Fibroblast of the conjunctiva (primary cell): Measurements from ENCODE around the gene CX3CL1.
"Not testable (repeated sequence)": the region's sequence is repeated elsewhere in the genome, so short reads cannot be mapped to it uniquely, and the experiment has no call there.

ENCODE experiments used
- DNase-seq: peaks from one replicate; pipeline ENCODE4 v3.0.0-alpha.2; 2010; ENCODE audit warnings: low read depth

CX3CL1 gene

DNA sequence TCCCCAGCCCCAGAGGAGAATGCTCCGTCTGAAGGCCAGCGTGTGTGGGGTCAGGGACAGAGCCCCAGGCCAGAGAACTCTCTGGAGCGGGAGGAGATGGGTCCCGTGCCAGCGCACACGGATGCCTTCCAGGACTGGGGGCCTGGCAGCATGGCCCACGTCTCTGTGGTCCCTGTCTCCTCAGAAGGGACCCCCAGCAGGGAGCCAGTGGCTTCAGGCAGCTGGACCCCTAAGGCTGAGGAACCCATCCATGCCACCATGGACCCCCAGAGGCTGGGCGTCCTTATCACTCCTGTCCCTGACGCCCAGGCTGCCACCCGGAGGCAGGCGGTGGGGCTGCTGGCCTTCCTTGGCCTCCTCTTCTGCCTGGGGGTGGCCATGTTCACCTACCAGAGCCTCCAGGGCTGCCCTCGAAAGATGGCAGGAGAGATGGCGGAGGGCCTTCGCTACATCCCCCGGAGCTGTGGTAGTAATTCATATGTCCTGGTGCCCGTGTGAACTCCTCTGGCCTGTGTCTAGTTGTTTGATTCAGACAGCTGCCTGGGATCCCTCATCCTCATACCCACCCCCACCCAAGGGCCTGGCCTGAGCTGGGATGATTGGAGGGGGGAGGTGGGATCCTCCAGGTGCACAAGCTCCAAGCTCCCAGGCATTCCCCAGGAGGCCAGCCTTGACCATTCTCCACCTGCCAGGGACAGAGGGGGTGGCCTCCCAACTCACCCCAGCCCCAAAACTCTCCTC lies 10.4 kb downstream of the CX3CL1 start:
- no peak for DNase-seq

DNA sequence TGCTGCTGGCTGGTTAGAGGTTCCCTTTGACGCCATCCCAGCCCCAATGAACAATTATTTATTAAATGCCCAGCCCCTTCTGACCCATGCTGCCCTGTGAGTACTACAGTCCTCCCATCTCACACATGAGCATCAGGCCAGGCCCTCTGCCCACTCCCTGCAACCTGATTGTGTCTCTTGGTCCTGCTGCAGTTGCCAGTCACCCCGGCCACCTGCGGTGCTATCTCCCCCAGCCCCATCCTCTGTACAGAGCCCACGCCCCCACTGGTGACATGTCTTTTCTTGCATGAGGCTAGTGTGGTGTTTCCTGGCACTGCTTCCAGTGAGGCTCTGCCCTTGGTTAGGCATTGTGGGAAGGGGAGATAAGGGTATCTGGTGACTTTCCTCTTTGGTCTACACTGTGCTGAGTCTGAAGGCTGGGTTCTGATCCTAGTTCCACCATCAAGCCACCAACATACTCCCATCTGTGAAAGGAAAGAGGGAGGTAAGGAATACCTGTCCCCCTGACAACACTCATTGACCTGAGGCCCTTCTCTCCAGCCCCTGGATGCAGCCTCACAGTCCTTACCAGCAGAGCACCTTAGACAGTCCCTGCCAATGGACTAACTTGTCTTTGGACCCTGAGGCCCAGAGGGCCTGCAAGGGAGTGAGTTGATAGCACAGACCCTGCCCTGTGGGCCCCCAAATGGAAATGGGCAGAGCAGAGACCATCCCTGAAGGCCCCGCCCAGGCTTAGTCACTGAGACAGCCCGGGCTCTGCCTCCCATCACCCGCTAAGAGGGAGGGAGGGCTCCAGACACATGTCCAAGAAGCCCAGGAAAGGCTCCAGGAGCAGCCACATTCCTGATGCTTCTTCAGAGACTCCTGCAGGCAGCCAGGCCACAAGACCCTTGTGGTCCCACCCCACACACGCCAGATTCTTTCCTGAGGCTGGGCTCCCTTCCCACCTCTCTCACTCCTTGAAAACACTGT lies 11.3 kb downstream of the CX3CL1 start:
- DNase-seq: no peak

- no peak for DNase-seq
Observed at GRCh38 chr16:57384248-57385070, 12.2 kb downstream of the CX3CL1 start.

- DNase-seq: no peak
Observed at GRCh38 chr16:57385083-57385482, 12.8 kb downstream of the CX3CL1 start.

- peak; percentile 59 for DNase-seq
Observed at GRCh38 chr16:57386381-57386951, 14.2 kb downstream of the CX3CL1 start.

- no peak for DNase-seq
Observed at GRCh38 chr16:57387598-57388354, 15.5 kb downstream of the CX3CL1 start.

DNA sequence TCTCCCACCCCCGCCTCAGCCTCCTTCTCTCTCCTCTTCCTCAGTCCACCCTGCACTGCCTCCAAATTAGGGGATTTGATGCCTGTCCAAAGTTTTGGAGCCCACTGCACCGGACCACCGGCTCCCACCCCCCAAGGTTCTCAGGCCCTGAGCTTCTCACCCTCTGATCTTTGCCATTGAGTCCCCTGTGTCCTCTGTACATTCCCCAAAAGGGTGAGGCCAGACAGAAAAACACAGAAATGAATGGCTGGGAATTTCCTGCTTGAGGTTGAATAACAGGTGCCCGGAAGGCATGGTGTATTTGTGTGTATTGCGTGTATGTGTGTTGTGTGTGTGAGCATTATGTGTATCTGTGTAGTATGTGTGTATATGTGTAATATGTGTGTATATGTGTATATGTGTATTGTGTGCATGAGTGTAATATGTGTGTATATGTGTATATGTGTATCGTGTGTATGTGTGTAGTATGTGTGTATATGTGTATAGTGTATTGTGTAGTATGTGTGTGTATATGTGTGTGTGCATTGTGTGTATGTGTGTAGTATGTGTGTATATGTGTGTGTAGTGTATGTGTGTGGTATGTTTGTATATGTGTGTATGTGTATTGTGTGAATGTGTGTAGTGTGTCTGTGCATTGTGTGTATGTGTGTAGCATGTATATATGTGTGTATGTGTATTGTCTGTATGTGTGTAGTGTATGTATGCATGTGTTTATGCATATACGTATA lies 16.2 kb downstream of the CX3CL1 start:
- DNase-seq: no peak

DNA sequence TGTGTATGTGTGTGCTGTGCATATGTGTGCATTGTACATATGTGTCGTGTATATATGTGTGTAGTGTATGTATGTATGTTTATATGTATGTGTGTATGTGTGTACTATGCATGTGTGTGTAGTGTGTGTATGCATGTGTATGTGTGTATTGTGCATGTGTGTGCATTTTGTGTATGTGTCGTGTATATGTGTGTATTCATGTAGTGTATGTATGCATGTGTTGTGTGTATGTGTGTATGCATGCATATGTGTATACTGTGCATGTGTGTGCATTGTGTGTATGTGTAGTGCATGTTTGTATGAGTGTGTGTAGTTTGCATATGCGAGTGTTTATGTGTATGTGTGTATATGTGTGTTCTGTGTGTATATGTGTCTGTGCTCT lies 16.8 kb downstream of the CX3CL1 start:
- no peak for DNase-seq

DNA sequence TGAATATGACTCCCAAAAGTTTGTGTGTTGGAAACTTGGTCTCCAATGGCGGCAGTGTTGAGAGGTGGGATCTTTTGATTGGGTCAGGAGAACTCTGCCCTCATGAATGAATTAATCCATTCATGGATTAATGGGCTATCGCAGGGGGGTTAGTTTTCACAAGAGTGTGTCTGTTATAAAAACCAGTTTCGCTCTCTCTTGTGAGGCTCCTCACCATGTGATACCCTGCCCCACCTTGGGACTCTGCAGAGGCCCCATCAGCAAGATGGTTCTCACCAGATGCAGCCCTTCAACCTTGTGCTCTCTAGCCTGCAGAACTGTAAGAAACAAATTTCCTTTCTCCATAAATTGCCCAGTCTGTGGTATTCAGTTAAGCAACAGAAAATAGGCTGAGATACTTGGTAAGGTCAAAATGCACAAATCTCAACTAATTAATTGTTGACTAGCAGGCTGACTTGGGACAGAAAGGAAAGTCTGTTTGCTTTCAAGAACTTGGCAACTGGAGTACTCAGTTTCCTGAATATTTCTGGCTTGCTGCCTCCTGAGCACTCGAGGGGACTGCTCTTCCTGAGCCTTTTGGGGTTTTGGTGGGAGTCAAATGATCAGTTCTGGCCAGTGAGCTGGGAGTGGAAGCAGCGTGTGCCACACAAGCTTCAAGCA lies 18.5 kb downstream of the CX3CL1 start:
- no peak for DNase-seq

DNA sequence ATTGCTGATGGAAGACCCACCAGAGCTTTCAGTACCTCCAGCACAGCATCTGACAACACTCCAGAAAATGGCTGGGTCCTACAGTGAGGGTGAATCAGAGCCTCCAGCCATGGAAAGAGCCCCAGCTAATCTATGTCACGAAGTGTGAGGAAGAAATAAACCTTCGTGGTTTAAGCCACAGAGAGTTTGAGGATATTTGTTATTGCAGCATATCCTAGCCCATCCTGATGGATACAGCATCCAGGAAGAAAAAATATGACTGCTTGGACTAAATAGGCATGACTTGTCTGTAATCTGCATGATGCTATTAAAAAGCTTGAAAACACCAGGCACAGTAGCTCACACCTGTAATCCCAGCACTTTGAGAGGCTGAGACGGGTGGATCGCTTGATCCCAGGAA lies 19.0 kb downstream of the CX3CL1 start:
- DNase-seq: no peak

DNA sequence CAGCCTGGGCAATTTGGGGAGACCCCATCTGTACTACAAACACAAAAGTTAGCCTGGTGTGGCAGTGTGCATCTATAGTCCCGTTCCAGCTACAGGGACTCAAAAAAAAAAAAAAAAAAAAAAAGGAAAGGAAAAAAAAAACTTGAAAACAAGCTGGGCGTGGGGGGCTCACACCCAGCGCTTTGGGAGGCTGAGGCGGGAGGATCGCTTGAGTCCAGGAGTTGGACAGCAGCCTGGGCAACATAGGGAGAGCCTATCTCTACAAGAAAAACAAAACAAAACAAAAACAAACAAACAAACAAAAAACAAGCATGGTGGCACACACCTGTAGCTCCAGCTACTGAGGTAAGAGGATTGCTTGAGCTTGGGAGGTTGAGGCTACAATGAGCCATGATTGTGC lies 19.4 kb downstream of the CX3CL1 start:
- DNase-seq: no peak

DNA sequence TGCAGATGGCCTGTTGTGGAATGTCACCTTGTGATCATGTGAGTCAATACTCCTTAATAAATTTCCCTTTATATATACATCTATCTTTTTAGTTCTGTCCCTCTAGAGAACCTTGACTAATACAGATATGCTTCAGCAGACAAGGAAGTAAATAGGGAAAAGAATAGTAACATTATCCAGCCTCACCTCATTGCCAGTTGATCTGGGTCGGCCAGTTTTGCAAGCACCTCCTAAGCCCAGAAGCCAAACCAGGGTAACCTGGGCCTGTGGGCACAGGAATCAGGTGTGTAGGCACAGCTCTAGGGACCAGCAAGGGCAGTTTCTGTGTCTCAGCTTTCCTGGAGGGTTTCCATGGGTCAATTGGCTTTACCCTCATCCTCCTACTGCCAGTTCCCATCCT lies 20.4 kb downstream of the CX3CL1 start:
- no peak for DNase-seq

GRCh38 chr16:57394444-57394843 lies 22.2 kb downstream of the CX3CL1 start:
- no peak for DNase-seq

DNA sequence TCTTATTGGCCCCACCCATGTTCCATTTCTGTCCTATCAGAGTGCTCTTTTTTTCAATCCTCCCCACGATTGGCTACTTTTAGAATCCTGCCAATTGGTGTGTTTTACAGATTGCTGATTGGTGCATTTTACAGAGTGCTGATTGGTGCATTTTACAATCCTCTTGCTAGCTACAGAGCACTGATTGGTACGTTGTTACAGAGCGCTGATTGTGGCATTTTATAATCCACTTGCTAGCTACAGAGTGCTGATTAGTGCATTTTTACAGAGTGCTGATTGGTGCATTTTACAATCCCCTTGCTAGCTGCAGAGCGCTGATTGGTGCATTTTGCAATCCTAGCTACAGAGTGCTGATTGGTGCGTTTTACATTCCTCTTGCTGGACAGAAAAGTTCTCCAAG lies 22.7 kb downstream of the CX3CL1 start:
- no peak for DNase-seq

GRCh38 chr16:57396786-57397185 lies 24.5 kb downstream of the CX3CL1 start:
- no peak for DNase-seq

GRCh38 chr16:57397493-57397892 lies 25.2 kb downstream of the CX3CL1 start:
- DNase-seq: not testable (repeated sequence)

DNA sequence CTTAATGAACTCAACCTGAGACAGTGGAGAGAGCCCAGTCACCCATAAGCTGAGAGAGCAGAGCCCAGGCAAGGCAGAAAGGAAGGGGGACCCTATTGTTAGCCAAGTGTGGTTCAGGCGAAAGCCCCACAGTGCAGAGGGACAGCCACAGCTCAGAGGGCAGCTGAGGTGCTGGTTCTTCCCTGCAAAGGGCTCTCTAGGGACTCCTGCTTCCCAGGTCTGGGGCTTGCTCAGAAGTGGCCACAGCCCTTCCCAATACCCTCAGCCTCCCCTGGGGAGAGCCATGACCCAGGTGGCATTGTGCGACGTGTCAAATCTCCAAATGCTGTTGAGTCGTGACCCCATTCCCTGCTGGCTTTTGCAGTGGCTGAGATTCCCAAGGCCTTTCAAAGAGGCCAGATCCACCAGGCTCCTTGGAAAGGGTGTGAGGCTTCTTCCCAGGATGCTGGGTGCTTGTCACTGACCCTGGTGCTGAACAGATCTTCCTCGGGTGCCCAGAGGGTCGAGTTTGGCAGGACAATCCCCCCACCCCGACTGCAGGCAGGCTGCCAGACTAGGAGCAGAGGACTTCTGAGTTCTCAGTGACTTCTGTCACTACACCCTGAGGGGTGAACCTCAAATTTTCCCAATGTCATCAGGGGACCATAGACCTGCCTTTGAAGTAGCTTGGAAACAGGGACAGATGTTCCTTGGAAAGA lies 29.8 kb downstream of the CX3CL1 start:
- DNase-seq: no peak

DNA sequence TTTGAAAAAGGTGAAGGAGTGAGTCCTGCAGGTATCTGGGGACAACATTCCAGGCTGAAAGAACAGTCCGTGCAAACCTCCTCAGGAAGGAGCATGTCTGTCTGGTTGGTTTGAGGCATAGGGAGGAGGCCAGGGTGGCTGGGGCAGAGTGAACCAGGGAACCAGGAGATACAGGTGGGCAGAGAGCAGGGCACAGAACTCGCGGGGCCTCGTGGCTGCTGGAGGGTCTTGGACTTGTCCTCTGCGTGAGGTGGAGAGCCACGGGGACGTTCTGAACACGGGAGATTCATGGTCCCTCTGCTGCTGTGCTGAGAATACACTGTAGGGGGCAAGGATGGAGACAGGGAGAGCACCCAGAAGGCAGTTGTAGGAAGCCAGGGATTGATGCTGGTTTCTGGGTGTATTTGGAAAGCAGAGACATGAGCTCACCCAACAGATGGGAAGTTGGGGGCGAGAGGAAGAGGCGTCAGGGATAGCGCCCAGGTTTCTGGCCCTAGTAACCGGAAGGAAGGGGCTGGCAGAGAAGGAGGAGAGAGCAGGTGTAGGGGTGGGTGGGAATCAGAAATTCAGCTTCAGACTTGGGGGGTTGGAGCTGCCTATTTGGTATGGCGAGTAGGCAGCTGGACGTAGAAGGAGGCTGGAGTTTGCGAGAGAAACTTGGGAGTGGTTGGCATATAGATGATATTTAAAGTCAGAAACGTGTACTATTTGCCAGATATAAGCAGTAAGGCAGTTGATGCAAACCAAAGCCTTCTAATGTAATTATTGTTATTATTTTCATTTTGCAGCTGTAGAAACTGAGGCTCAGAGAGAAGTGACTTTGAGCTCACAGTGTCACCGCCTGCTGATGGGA lies 31.9 kb downstream of the CX3CL1 start, which contains the start of gene CCL17:
CCL17 (plus strand) TSS at position 803 of the 853 bp plus-strand sequence. CDS start 9,166 bp downstream, outside the sequence.
- no peak for DNase-seq
